Myometrial cell (primary cell): ENCODE results near the gene RAB20. TPM values are rescaled to one million over a fixed set of nuclear protein-coding genes. Genes with fewer than 3 reads are reported as not detected.

Experiments used
- total RNA-seq: library from RNA; depleted of rRNA; stranded (reverse); fragments of >200 nt; gene quantifications from 2 replicates; pipeline ENCODE4 v1.2.3, GENCODE V29; 2015

The RAB20 gene
- total RNA-seq, result 6.1 and 13.5 TPM in 2 replicates

DNA sequence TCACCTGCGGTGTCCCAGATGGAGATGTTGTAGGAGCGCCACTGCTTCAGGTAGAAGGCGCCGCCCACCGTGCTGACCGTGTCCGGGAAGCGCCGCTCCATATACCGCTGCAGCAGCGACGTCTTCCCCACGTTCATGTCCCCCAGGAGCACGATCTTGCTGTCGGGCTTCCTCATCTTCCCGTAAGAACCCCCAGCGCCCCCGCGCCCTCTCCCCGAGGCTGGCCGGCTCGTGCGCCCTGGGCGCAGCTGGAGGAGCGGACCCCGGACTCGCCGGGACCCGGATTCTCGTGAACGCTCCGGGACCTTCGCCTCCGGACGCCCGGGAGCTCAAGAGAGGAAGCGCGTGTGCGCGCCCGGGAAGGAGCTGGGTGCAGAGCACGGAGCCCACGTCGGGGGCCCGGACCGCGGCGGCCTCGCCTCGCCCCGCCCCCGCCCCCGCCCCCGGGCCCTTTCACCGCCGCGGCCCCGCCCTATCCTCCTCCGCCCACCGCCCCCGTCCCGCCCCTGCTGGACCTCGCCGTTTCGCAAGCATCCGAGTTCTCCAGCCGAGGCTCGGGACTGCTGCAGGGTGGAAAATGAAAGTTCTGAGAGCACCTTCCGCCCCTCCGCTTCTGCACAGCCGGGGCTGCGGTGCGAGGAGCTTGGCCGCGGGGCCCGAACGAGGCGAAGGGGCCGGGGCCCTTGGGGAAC lies at the start of gene RAB20:
Gene RAB20, minus strand, starts transcription at position 379 of the 692 bp plus-strand sequence. Its CDS starts 203 bp downstream, at position 176.

Other genes with a start within 250 kb of the RAB20 start
- 18.2 and 23.2 TPM in 2 replicates for gene NAXD, start 53.8 kb upstream of the RAB20 start, total RNA-seq
- gene CARS2, start 144.4 kb upstream of the RAB20 start, total RNA-seq, result 73.9 and 94.6 TPM in 2 replicates
- 9.2 and 9.4 TPM in 2 replicates for gene ING1, start 152.0 kb upstream of the RAB20 start, total RNA-seq